ENCODE results near the gene EIF4G2.
A peak's percentile ranks its signal among the peaks of the same experiment; 100 is the strongest.

The EIF4G2 gene

GRCh38 chr11:10807493-10808234 is 1.1 kb downstream of the EIF4G2 start:
- DNase-seq: no peak

- no peak for DNase-seq
These were observed 2.5 kb downstream of the EIF4G2 start for GRCh38 chr11:10806206-10806605.

- no peak for DNase-seq
These were observed 3.0 kb downstream of the EIF4G2 start for GRCh38 chr11:10805741-10806140.

- DNase-seq: no peak
These were observed 5.0 kb downstream of the EIF4G2 start for GRCh38 chr11:10803676-10804075.

- no peak for DNase-seq
These were observed 8.4 kb downstream of the EIF4G2 start for GRCh38 chr11:10800292-10800691.

- DNase-seq: no peak
These were observed 10.3 kb downstream of the EIF4G2 start for GRCh38 chr11:10798330-10798928.

- no peak for DNase-seq
These were observed 11.2 kb downstream of the EIF4G2 start for GRCh38 chr11:10797531-10797930.

GRCh38 chr11:10797001-10797400 is 11.7 kb downstream of the EIF4G2 start:
- DNase-seq: no peak

GRCh38 chr11:10796191-10796590 is 12.5 kb downstream of the EIF4G2 start:
- no peak for DNase-seq

- no peak for DNase-seq
These were observed 15.1 kb downstream of the EIF4G2 start for GRCh38 chr11:10793470-10794255.

GRCh38 chr11:10792385-10793068 is 16.2 kb downstream of the EIF4G2 start:
- peak; percentile 59 for DNase-seq

GRCh38 chr11:10786451-10786850 is 22.3 kb downstream of the EIF4G2 start:
- DNase-seq: no peak

- no peak for DNase-seq
These were observed 23.6 kb downstream of the EIF4G2 start for GRCh38 chr11:10785146-10785474.

GRCh38 chr11:10784232-10785145 is 24.2 kb downstream of the EIF4G2 start:
- DNase-seq: peak; percentile 15

GRCh38 chr11:10780040-10780439 is 28.7 kb downstream of the EIF4G2 start:
- no peak for DNase-seq

GRCh38 chr11:10779086-10779485 is 29.6 kb downstream of the EIF4G2 start:
- no peak for DNase-seq

GRCh38 chr11:10778217-10778970 is 30.3 kb downstream of the EIF4G2 start:
- DNase-seq: no peak

GRCh38 chr11:10777806-10778205 is 30.9 kb downstream of the EIF4G2 start:
- no peak for DNase-seq

- no peak for DNase-seq
These were observed 31.3 kb downstream of the EIF4G2 start for GRCh38 chr11:10777393-10777793.

GRCh38 chr11:10774811-10775210 is 33.9 kb downstream of the EIF4G2 start:
- DNase-seq: no peak

- DNase-seq: no peak
These were observed 37.3 kb downstream of the EIF4G2 start for GRCh38 chr11:10771457-10771856.
